Trophoblast cell (in vitro differentiated cells and primary cell): Measurements from ENCODE around the gene EFS.

Experiments
- DNase-seq, 2 donors: peaks; one replicate each; pipeline ENCODE4 v3.0.0-alpha.2; 2016
- H2AFZ ChIP-seq: 2 replicates; pipeline ENCODE4 v1.6.1; 2013; ENCODE audit warnings: low read length, moderate library complexity, mild to moderate bottlenecking; ENCODE audit not compliant: insufficient read depth, poor library complexity
- H2AK5ac ChIP-seq: 2 replicates; pipeline ENCODE4 v1.6.1; 2013; ENCODE audit warnings: mild to moderate bottlenecking, low read length
- H2BK120ac ChIP-seq: 2 replicates; pipeline ENCODE4 v1.6.1; 2013; ENCODE audit warnings: low read length, mild to moderate bottlenecking, moderate library complexity; ENCODE audit not compliant: insufficient read depth, poor library complexity
- H2BK12ac ChIP-seq: 2 replicates; pipeline ENCODE4 v1.6.1; 2013; ENCODE audit warnings: mild to moderate bottlenecking, low read length, moderate library complexity
- H2BK5ac ChIP-seq: 2 replicates; pipeline ENCODE4 v1.6.1; 2013; ENCODE audit warnings: low read length, low read depth, moderate library complexity, mild to moderate bottlenecking; ENCODE audit not compliant: poor library complexity
- H3K14ac ChIP-seq: 2 replicates; pipeline ENCODE4 v1.6.1; 2013; ENCODE audit warnings: mild to moderate bottlenecking, low read length
- H3K18ac ChIP-seq: 2 replicates; pipeline ENCODE4 v1.6.1; 2013; ENCODE audit warnings: mild to moderate bottlenecking, low read length
- H3K23ac ChIP-seq: 2 replicates; pipeline ENCODE4 v1.6.1; 2013; ENCODE audit warnings: low read length
- H3K27ac ChIP-seq: 2 replicates; pipeline ENCODE4 v1.5.1; 2013; ENCODE audit warnings: low read depth, mild to moderate bottlenecking, inconsistent platforms, low read length, moderate library complexity
- H3K27me3 ChIP-seq: 2 replicates; pipeline ENCODE4 v1.6.1; 2013; ENCODE audit warnings: inconsistent platforms, mild to moderate bottlenecking, low read length, moderate library complexity; ENCODE audit not compliant: insufficient read depth
- H3K36me3 ChIP-seq, 2 experiments: 1 replicate in 1 of 2; 2 replicates in 1 of 2; pipeline ENCODE4 v1.6.1; 2013; ENCODE audit warnings: low read length in 2 of 2, mild to moderate bottlenecking in 2 of 2, moderate library complexity in 1 of 2; ENCODE audit not compliant: insufficient read depth in 2 of 2, control insufficient read depth in 1 of 2
- H3K4ac ChIP-seq: 2 replicates; pipeline ENCODE4 v1.6.1; 2013; ENCODE audit warnings: low read depth, mild to moderate bottlenecking, low read length, moderate library complexity
- H3K4me1 ChIP-seq, 2 experiments: 1 replicate in 1 of 2; 2 replicates in 1 of 2; pipeline ENCODE4 v1.6.1; 2013; ENCODE audit warnings: low read length in 2 of 2, mild to moderate bottlenecking in 2 of 2, moderate library complexity in 1 of 2; ENCODE audit not compliant: insufficient read depth in 2 of 2, control insufficient read depth in 1 of 2
- H3K4me2 ChIP-seq: 2 replicates; pipeline ENCODE4 v1.6.1; 2013; ENCODE audit warnings: inconsistent platforms, mild to moderate bottlenecking, low read length, moderate library complexity
- H3K4me3 ChIP-seq: 2 replicates; pipeline ENCODE4 v1.5.1; 2013; ENCODE audit warnings: mild to moderate bottlenecking, low read depth, low read length, inconsistent platforms
- H3K79me1 ChIP-seq: one replicate; pipeline ENCODE4 v1.6.1; 2013; ENCODE audit warnings: low read length
- H3K79me2 ChIP-seq: 2 replicates; pipeline ENCODE4 v1.6.1; 2013; ENCODE audit warnings: low read length, mild to moderate bottlenecking; ENCODE audit not compliant: control insufficient read depth, insufficient read depth, poor library complexity
- H3K9ac ChIP-seq: 2 replicates; pipeline ENCODE4 v1.6.1; 2013; ENCODE audit warnings: mild to moderate bottlenecking, low read length
- H3K9me3 ChIP-seq: 2 replicates; pipeline ENCODE4 v1.6.1; 2013; ENCODE audit warnings: low read depth, mild to moderate bottlenecking, control low read depth, inconsistent platforms, low read length; ENCODE audit not compliant: insufficient read depth
- H4K12ac ChIP-seq: 2 replicates; pipeline ENCODE4 v1.6.1; 2013; ENCODE audit warnings: low read depth, mild to moderate bottlenecking, low read length, moderate library complexity
- H4K8ac ChIP-seq: 2 replicates; pipeline ENCODE4 v1.6.1; 2013; ENCODE audit warnings: low read depth, mild to moderate bottlenecking, low read length, moderate library complexity
- H4K91ac ChIP-seq: one replicate; pipeline ENCODE4 v1.6.1; 2013; ENCODE audit warnings: low read depth, mild to moderate bottlenecking, low read length, moderate library complexity
- WGBS: extraction: QIAGEN DNeasy Blood & Tissue Kit; methylation state at CpG from one replicate; pipeline ENCODE4 v1.1.7; 2013; ENCODE audit warnings: missing lambda C conversion rate; ENCODE audit not compliant: insufficient read length, insufficient coverage; ENCODE audit errors: extremely low coverage; 5-methylcytosine and 5-hydroxymethylcytosine counted together

Gene EFS

GRCh38 chr14:23366426-23366921 is 1.5 kb upstream of the EFS start:
- Histone ChIP-seq H4K8ac (peak overlapping the region; percentile 8), H2AK5ac (peak overlapping the region; percentile 9), H3K9ac (peak overlapping the region; percentile 9), H3K79me2 (peaks cover 19% of the 10 kb centered on the region), H2BK12ac (no peak overlapping the region), H2AFZ (no peak overlapping the region), H3K14ac (peak overlapping the region; percentile 22), H2BK120ac (peak overlapping the region; percentile 9), H3K27me3 (no peaks in the 10 kb centered on the region), H3K27ac (peak overlapping the region; percentile 22), H4K91ac (peak overlapping the region; percentile 13), H3K4me1 (peaks cover 7 to 17% of the 10 kb centered on the region in 2 experiments), H3K4me3 (peak overlapping the region; percentile 52), H4K12ac (no peak overlapping the region), H3K4ac (no peak overlapping the region), H3K36me3 (peaks cover 0 to 1% of the 10 kb centered on the region in 2 experiments), H3K18ac (peak overlapping the region; percentile 4), H3K79me1 (peaks cover 23% of the 10 kb centered on the region), H3K9me3 (peaks cover 2% of the 10 kb centered on the region), H2BK5ac (no peak overlapping the region), H3K23ac (no peak overlapping the region), H3K4me2 (peak overlapping the region; percentile 53)
- peak in 1 of 2 donors; percentile 54 for DNase-seq
- no CpG with 5 or more reads among the region's 34 CpGs for WGBS

GRCh38 chr14:23365732-23366425 is 907 bp upstream of the EFS start:
- Histone ChIP-seq H4K91ac (peak overlapping the region; percentile 98), H2BK120ac (peak overlapping the region; percentile 96), H3K9me3 (peaks cover 2% of the 10 kb centered on the region), H3K27ac (peak overlapping the region; percentile 81), H3K79me2 (peaks cover 19% of the 10 kb centered on the region), H3K9ac (peak overlapping the region; percentile 95), H3K27me3 (no peaks in the 10 kb centered on the region), H3K79me1 (peaks cover 23% of the 10 kb centered on the region), H3K18ac (peak overlapping the region; percentile 100), H3K4me3 (peak overlapping the region; percentile 78), H2AK5ac (peak overlapping the region; percentile 80), H2AFZ (peak overlapping the region; percentile 61), H3K4me1 (peaks cover 7 to 17% of the 10 kb centered on the region in 2 experiments), H4K8ac (peak overlapping the region; percentile 95), H3K36me3 (peaks cover 0 to 1% of the 10 kb centered on the region in 2 experiments), H2BK5ac (peak overlapping the region; percentile 91), H2BK12ac (peak overlapping the region; percentile 53), H3K4me2 (peak overlapping the region; percentile 89), H4K12ac (peak overlapping the region; percentile 97), H3K4ac (peak overlapping the region; percentile 100), H3K23ac (no peak overlapping the region), H3K14ac (peak overlapping the region; percentile 100)
- peak in 1 of 2 donors; percentile 53 for DNase-seq
- WGBS, result no CpG with 5 or more reads among the region's 51 CpGs

- Histone ChIP-seq H3K27ac (peak overlapping the region; percentile 81), H3K18ac (peak overlapping the region; percentile 100), H2BK120ac (peak overlapping the region; percentile 96), H4K91ac (peak overlapping the region; percentile 98), H2BK5ac (peak overlapping the region; percentile 91), H3K4ac (peak overlapping the region; percentile 100), H2BK12ac (peak overlapping the region; percentile 42), H3K23ac (no peak overlapping the region), H3K79me1 (peaks cover 23% of the 10 kb centered on the region), H3K4me1 (peaks cover 7 to 19% of the 10 kb centered on the region in 2 experiments), H3K9me3 (no peaks in the 10 kb centered on the region), H3K9ac (peak overlapping the region; percentile 95), H3K27me3 (no peaks in the 10 kb centered on the region), H3K79me2 (peaks cover 19% of the 10 kb centered on the region), H3K4me3 (peak overlapping the region; percentile 78), H4K12ac (peak overlapping the region; percentile 97), H3K4me2 (peak overlapping the region; percentile 89), H3K14ac (peak overlapping the region; percentile 100), H2AK5ac (peak overlapping the region; percentile 99), H2AFZ (peak overlapping the region; percentile 93), H4K8ac (peak overlapping the region; percentile 95), H3K36me3 (peaks cover 14 to 15% of the 10 kb centered on the region in 2 experiments)
- WGBS, result no CpG with 5 or more reads among the region's 21 CpGs
- peak in 1 of 2 donors; percentile 49 for DNase-seq
Observed at GRCh38 chr14:23364164-23365035, 572 bp downstream of the EFS start.

- Histone ChIP-seq H3K27ac (no peak overlapping the region), H3K27me3 (no peaks in the 10 kb centered on the region), H3K4me3 (no peak overlapping the region), H3K18ac (no peak overlapping the region), H3K79me2 (peaks cover 19% of the 10 kb centered on the region), H2AFZ (no peak overlapping the region), H2BK5ac (no peak overlapping the region), H3K14ac (no peak overlapping the region), H3K4me1 (peaks cover 7 to 19% of the 10 kb centered on the region in 2 experiments), H3K9ac (no peak overlapping the region), H4K12ac (no peak overlapping the region), H4K8ac (no peak overlapping the region), H3K23ac (no peak overlapping the region), H3K9me3 (no peaks in the 10 kb centered on the region), H2BK120ac (no peak overlapping the region), H3K4me2 (no peak overlapping the region), H3K36me3 (peaks cover 30 to 32% of the 10 kb centered on the region in 2 experiments), H2BK12ac (no peak overlapping the region), H4K91ac (no peak overlapping the region), H2AK5ac (no peak overlapping the region), H3K79me1 (peaks cover 23% of the 10 kb centered on the region), H3K4ac (no peak overlapping the region)
- WGBS, result no CpG with 5 or more reads among the region's 3 CpGs
- no peak for DNase-seq
Observed at GRCh38 chr14:23362200-23362599, 2.8 kb downstream of the EFS start.
